ENCODE results near the gene SMLR1. TPM values are rescaled to one million over a fixed set of nuclear protein-coding genes. Genes with fewer than 3 reads are reported as not detected.
"Not testable (repeated sequence)": the region's sequence is repeated elsewhere in the genome, so short reads cannot be mapped to it uniquely, and the experiment has no call there.

The SMLR1 gene
- total and polyA plus RNA-seq, 4 donors = 0.17 to 0.21 TPM; not detected in 2

- H3K27me3 ChIP-seq (ENCODE audit: control insufficient read depth, insufficient read depth, low read length) = no peaks in the 10 kb centered on the region
These were observed 33.1 kb upstream of the SMLR1 start for GRCh38 chr6:130794010-130794697.

GRCh38 chr6:130794738-130795137, 32.5 kb upstream of the SMLR1 start:
- no peaks in the 10 kb centered on the region for H3K4me1 ChIP-seq (ENCODE audit: control insufficient read depth, insufficient read depth, low read length)
- H3K27ac ChIP-seq (ENCODE audit: low read depth, low read length) = no peak overlapping the region
- H3K27me3 ChIP-seq (ENCODE audit: control insufficient read depth, insufficient read depth, low read length) = no peaks in the 10 kb centered on the region
- H3K4me3 ChIP-seq (ENCODE audit: low read depth, low read length) = no peak overlapping the region
- no peaks in the 10 kb centered on the region for H3K36me3 ChIP-seq (ENCODE audit: control insufficient read depth, insufficient read depth, low read length)
- WGBS (ENCODE audit: insufficient coverage) = 53% methylated on average over 2 of the region's 3 CpGs
- no peak for DNase-seq (ENCODE audit: low read depth in 4 of 6, low spot score in 6 of 6)
- peaks cover 8% of the 10 kb centered on the region for H3K9me3 ChIP-seq (ENCODE audit: control insufficient read depth, insufficient read depth, low read length)

More at GRCh38 chr6:130794010-130794697, 33.1 kb upstream of the SMLR1 start:
- H3K4me3 ChIP-seq (ENCODE audit: low read depth, low read length) = no peak overlapping the region
- no peak overlapping the region for H3K27ac ChIP-seq (ENCODE audit: low read depth, low read length)
- H3K36me3 ChIP-seq (ENCODE audit: control insufficient read depth, insufficient read depth, low read length) = no peaks in the 10 kb centered on the region
- H3K4me1 ChIP-seq (ENCODE audit: control insufficient read depth, insufficient read depth, low read length) = no peaks in the 10 kb centered on the region
- peaks cover 5% of the 10 kb centered on the region for H3K9me3 ChIP-seq (ENCODE audit: control insufficient read depth, insufficient read depth, low read length)
- 100% methylated on average over 1 of the region's 1 CpG for WGBS (ENCODE audit: insufficient coverage)
- DNase-seq (ENCODE audit: low read depth in 4 of 6, low spot score in 6 of 6) = no peak

GRCh38 chr6:130796313-130796905, 30.8 kb upstream of the SMLR1 start:
- H3K4me3 ChIP-seq (ENCODE audit: low read depth, low read length) = no peak overlapping the region
- peaks cover 11% of the 10 kb centered on the region for H3K9me3 ChIP-seq (ENCODE audit: control insufficient read depth, insufficient read depth, low read length)
- no peak overlapping the region for H3K27ac ChIP-seq (ENCODE audit: low read depth, low read length)
- DNase-seq (ENCODE audit: low read depth in 4 of 6, low spot score in 6 of 6) = peak in 3 of 6 donors; percentile 5 to 69 (median 21)
- no peaks in the 10 kb centered on the region for H3K36me3 ChIP-seq (ENCODE audit: control insufficient read depth, insufficient read depth, low read length)
- no peaks in the 10 kb centered on the region for H3K27me3 ChIP-seq (ENCODE audit: control insufficient read depth, insufficient read depth, low read length)
- no peaks in the 10 kb centered on the region for H3K4me1 ChIP-seq (ENCODE audit: control insufficient read depth, insufficient read depth, low read length)

GRCh38 chr6:130797061-130797460, 30.1 kb upstream of the SMLR1 start:
- Histone ChIP-seq H3K27me3 (ENCODE audit: control insufficient read depth, insufficient read depth, low read length) (no peaks in the 10 kb centered on the region), H3K9me3 (ENCODE audit: control insufficient read depth, insufficient read depth, low read length) (peaks cover 11% of the 10 kb centered on the region), H3K4me3 (ENCODE audit: low read depth, low read length) (no peak overlapping the region), H3K27ac (ENCODE audit: low read depth, low read length) (no peak overlapping the region), H3K36me3 (ENCODE audit: control insufficient read depth, insufficient read depth, low read length) (no peaks in the 10 kb centered on the region), H3K4me1 (ENCODE audit: control insufficient read depth, insufficient read depth, low read length) (no peaks in the 10 kb centered on the region)
- no peak for DNase-seq (ENCODE audit: low read depth in 4 of 6, low spot score in 6 of 6)
- WGBS (ENCODE audit: insufficient coverage) = no CpG with 5 or more reads among the region's 2 CpGs

GRCh38 chr6:130801368-130801767, 25.8 kb upstream of the SMLR1 start:
- H3K4me1 ChIP-seq (ENCODE audit: control insufficient read depth, insufficient read depth, low read length); H3K36me3 ChIP-seq (ENCODE audit: control insufficient read depth, insufficient read depth, low read length); DNase-seq (ENCODE audit: low read depth in 4 of 6, low spot score in 6 of 6); H3K27me3 ChIP-seq (ENCODE audit: control insufficient read depth, insufficient read depth, low read length); H3K27ac ChIP-seq (ENCODE audit: low read depth, low read length); H3K4me3 ChIP-seq (ENCODE audit: low read depth, low read length): not testable (repeated sequence)
- 98% methylated on average over 17 of the region's 37 CpGs for WGBS (ENCODE audit: insufficient coverage)
- H3K9me3 ChIP-seq (ENCODE audit: control insufficient read depth, insufficient read depth, low read length) = peaks cover 11% of the 10 kb centered on the region

GRCh38 chr6:130810307-130811030, 16.7 kb upstream of the SMLR1 start:
- Histone ChIP-seq H3K27me3 (ENCODE audit: control insufficient read depth, insufficient read depth, low read length) (no peaks in the 10 kb centered on the region), H3K36me3 (ENCODE audit: control insufficient read depth, insufficient read depth, low read length) (no peaks in the 10 kb centered on the region), H3K27ac (ENCODE audit: low read depth, low read length) (no peak overlapping the region), H3K4me1 (ENCODE audit: control insufficient read depth, insufficient read depth, low read length) (no peaks in the 10 kb centered on the region), H3K4me3 (ENCODE audit: low read depth, low read length) (no peak overlapping the region), H3K9me3 (ENCODE audit: control insufficient read depth, insufficient read depth, low read length) (no peaks in the 10 kb centered on the region)
- peak; percentile 7 to 82 (median 26) for DNase-seq (ENCODE audit: low read depth in 4 of 6, low spot score in 6 of 6)
- 26% methylated on average over 8 of the region's 9 CpGs for WGBS (ENCODE audit: insufficient coverage)

- no peak overlapping the region for H3K27ac ChIP-seq (ENCODE audit: low read depth, low read length)
- H3K9me3 ChIP-seq (ENCODE audit: control insufficient read depth, insufficient read depth, low read length) = no peaks in the 10 kb centered on the region
- DNase-seq (ENCODE audit: low read depth in 4 of 6, low spot score in 6 of 6) = no peak
- H3K4me3 ChIP-seq (ENCODE audit: low read depth, low read length) = no peak overlapping the region
- H3K27me3 ChIP-seq (ENCODE audit: control insufficient read depth, insufficient read depth, low read length) = no peaks in the 10 kb centered on the region
- H3K4me1 ChIP-seq (ENCODE audit: control insufficient read depth, insufficient read depth, low read length) = no peaks in the 10 kb centered on the region
- H3K36me3 ChIP-seq (ENCODE audit: control insufficient read depth, insufficient read depth, low read length) = no peaks in the 10 kb centered on the region
- 76% methylated on average over 2 of the region's 5 CpGs for WGBS (ENCODE audit: insufficient coverage)
These were observed 15.3 kb upstream of the SMLR1 start for GRCh38 chr6:130811932-130812331.

- 100% methylated on average over 1 of the region's 3 CpGs for WGBS (ENCODE audit: insufficient coverage)
- H3K27ac ChIP-seq (ENCODE audit: low read depth, low read length) = no peak overlapping the region
- DNase-seq (ENCODE audit: low read depth in 4 of 6, low spot score in 6 of 6) = no peak
- no peaks in the 10 kb centered on the region for H3K9me3 ChIP-seq (ENCODE audit: control insufficient read depth, insufficient read depth, low read length)
- H3K4me3 ChIP-seq (ENCODE audit: low read depth, low read length) = no peak overlapping the region
- H3K27me3 ChIP-seq (ENCODE audit: control insufficient read depth, insufficient read depth, low read length) = no peaks in the 10 kb centered on the region
- no peaks in the 10 kb centered on the region for H3K4me1 ChIP-seq (ENCODE audit: control insufficient read depth, insufficient read depth, low read length)
- H3K36me3 ChIP-seq (ENCODE audit: control insufficient read depth, insufficient read depth, low read length) = no peaks in the 10 kb centered on the region
These were observed 12.7 kb upstream of the SMLR1 start for GRCh38 chr6:130814506-130814905.

- no peaks in the 10 kb centered on the region for H3K27me3 ChIP-seq (ENCODE audit: control insufficient read depth, insufficient read depth, low read length)
- WGBS (ENCODE audit: insufficient coverage) = no CpG with 5 or more reads among the region's 5 CpGs
- no peak for DNase-seq (ENCODE audit: low read depth in 4 of 6, low spot score in 6 of 6)
- H3K27ac ChIP-seq (ENCODE audit: low read depth, low read length) = no peak overlapping the region
- H3K9me3 ChIP-seq (ENCODE audit: control insufficient read depth, insufficient read depth, low read length) = no peaks in the 10 kb centered on the region
- no peaks in the 10 kb centered on the region for H3K4me1 ChIP-seq (ENCODE audit: control insufficient read depth, insufficient read depth, low read length)
- no peaks in the 10 kb centered on the region for H3K36me3 ChIP-seq (ENCODE audit: control insufficient read depth, insufficient read depth, low read length)
- H3K4me3 ChIP-seq (ENCODE audit: low read depth, low read length) = no peak overlapping the region
These were observed 11.8 kb upstream of the SMLR1 start for GRCh38 chr6:130815200-130816071.

Data from spinal cord (tissue), 10 donors.